ENCODE results near the gene RTN1. TPM values are rescaled to one million over a fixed set of nuclear protein-coding genes. Genes with fewer than 3 reads are reported as not detected.
A peak's percentile ranks its signal among the peaks of the same experiment; 100 is the strongest.

RTN1 gene
- total RNA-seq: 0.78 and 1.5 TPM in 2 replicates

- no peak for DNase-seq (ENCODE audit: low read depth, low spot score)
These were observed at the start of gene RTN1 for GRCh38 chr14:59870277-59871165. Gene RTN1, minus strand, starts transcription at chr14:59870776. Its CDS starts 146 bp downstream, at chr14:59870630.

- no peak for DNase-seq (ENCODE audit: low read depth, low spot score)
These were observed 49.8 kb upstream of the RTN1 start for GRCh38 chr14:59920378-59920683.

- DNase-seq (ENCODE audit: low read depth, low spot score): no peak
These were observed 49.2 kb upstream of the RTN1 start, which contains the start of gene LRRC9 for GRCh38 chr14:59919570-59920377. Gene LRRC9, plus strand, starts transcription at chr14:59920144.

DNA sequence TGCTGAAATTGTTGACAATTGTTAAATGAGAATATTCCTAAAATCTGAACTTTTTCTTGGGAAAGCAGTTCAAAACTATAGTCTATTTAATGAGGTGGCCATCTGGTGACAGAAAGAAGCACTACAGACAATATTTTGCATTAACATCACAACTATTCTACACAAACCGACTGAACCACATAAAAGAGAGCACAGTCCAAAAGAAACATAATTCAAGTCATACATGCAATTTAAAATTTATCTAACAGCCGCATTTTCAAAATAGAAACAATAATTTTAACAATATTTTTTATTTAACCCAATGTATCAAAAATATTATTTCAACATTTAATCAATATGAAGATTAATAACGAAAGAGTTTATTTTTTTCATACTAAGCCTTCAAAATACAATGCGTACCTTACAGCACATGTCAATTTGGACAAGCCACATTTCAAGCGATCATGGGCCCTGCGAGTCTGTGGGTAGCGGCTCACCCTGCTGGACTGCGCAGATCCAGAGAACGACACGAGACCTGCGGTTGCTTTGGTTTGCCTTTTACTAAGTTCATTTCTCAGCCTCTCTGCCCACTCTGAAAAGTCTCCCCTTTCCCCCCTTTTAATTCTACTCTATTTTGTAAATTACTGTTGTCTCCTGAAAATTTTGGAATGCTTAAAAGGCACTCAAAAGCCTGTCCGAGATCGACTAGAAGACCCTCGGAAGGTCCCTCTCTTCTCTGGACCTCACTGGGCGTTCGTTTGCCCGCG is 48.4 kb upstream of the RTN1 start:
- no peak for DNase-seq (ENCODE audit: low read depth, low spot score)

DNA sequence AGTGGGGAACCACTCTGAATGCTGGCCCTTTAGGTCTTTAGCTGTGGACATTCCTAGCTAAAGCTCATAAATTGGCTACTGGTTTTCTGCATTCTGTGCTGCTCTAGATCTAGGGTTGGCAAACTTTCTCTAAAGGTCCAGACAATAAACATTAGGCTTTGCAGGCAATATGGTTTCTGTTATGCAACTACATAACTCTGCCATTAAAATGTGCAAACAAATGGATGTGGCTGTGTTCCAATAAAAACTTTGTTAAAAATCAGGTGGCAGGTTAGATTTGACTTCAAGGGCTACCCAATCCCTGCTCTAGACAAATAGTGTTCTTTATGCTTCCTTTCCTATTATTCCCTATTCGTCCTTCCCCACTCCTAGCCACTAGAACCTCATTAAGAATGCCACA is 42.6 kb upstream of the RTN1 start:
- no peak for DNase-seq (ENCODE audit: low read depth, low spot score)

GRCh38 chr14:59912443-59912842 is 41.9 kb upstream of the RTN1 start:
- no peak for DNase-seq (ENCODE audit: low read depth, low spot score)

DNA sequence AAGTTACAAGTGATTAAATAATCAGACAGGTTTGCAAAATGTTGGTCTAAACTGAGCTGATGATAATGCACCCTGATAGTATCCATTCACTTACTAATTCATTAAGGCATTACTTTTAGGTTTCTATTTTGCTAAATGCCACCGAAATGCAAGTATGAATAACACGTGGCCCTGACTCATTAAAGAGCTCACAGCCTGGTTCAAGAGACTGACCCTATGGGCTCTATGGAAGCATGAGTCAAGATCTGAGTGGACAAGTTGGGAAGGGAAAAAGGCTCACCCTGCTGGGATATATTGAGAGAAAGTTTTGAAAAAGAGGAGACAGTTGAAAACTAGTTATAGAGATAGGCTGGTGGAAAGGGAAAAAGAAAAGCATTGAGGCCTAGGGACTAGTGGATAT is 34.6 kb upstream of the RTN1 start:
- DNase-seq (ENCODE audit: low read depth, low spot score): no peak

DNA sequence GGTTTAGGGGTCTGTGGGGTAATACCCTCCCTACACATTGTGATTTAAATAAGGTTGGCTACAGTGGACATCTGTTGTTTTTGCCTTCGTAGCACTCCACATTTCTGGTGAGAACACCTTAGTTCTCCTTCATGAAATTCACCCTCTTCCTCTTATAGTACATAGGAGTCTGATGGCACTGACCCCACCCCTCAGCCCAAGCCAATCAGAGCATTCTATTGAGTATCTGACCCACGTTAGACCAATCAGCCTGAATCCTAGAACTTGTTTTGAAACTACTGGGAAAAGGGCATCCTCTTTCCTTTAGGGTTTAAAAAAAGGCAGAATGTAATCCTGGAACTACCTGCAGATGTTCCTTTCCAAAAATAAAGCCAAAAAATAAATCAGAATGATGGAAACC is 33.6 kb upstream of the RTN1 start:
- no peak for DNase-seq (ENCODE audit: low read depth, low spot score)

- DNase-seq (ENCODE audit: low read depth, low spot score): no peak
These were observed 30.0 kb upstream of the RTN1 start for GRCh38 chr14:59900556-59900955.

DNA sequence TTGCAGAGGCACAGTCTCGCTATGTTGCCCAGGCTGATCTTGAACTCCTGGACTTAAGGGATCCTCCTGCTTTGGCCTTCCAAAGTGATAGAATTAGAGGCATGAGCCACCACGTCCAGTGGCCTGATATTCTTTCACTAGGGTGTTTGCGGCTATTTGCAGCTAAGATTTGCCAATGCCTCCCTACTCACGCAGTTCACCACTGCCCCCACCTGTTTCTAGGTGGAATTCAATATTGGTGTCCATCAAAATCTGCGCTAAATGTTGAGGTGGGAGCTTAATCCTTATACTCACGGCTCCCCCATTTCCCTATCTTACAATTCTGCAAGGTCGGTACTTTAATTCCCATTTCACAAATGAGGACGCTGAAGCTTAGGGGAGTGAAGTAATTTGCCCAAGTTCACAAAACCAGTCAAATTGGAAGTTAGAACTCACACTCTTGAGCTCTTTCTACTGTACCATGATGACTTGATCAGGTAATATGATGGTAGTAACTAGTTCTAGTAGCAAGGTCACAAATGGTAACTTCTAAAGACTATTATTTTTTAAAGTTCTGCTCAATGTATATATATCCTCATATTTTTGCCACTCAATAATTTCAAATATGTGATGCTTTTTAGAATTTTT is 27.3 kb upstream of the RTN1 start:
- peak; percentile 24 for DNase-seq (ENCODE audit: low read depth, low spot score)

DNA sequence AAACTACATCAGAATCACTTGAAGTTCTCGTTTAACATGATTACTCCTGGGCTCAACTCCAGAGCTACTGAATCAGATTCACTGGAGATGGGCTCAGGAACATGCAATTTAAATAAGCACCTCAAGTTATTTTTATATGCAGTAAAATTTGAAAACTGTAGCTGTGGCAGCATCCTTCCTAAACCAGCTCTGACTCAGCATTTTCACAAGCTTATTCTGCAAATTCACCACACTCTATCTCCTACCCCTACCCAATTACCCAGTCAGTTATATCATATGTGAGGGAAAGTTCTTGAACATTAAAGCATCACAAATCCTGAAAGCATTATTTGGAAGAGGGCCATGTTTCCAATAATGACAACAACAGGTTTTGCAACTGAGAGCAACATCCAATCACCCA is 25.1 kb upstream of the RTN1 start:
- DNase-seq (ENCODE audit: low read depth, low spot score): no peak

DNA sequence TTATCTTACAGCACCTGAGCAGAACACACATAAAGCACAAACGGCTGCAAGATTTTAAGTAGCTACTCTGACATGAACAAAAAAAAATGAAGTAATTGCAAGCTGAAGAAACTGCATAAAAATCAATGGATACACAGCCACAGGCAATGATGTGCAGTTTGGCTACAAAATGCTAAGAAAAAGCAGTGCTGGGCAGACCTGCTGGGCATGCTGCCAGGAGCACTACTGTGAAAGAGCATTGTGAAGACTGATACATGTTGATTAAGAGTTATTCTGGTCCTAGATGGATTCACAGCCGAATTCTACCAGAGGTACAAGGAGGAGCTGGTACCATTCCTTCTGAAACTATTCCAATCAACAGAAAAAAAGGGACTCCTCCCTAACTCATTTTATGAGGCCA is 20.1 kb upstream of the RTN1 start:
- no peak for DNase-seq (ENCODE audit: low read depth, low spot score)

- DNase-seq (ENCODE audit: low read depth, low spot score): no peak
These were observed 12.4 kb upstream of the RTN1 start for GRCh38 chr14:59882957-59883356.

DNA sequence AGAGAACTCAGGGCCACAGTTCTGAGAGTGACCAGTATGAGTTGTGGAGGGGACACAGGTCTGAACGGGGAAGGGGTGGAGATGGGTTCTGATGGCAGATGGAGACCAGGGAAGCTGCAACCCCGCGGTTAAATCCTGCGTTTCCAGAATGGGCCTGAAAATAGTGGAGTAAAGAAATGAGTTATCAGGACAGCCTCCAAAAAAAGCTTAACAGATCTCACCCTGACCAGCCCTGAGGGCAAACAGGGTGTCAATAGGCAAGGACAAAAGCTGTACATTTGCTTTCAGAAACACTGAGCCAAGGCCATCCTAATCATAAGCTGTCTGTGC is 555 bp upstream of the RTN1 start:
- no peak for DNase-seq (ENCODE audit: low read depth, low spot score)

- DNase-seq (ENCODE audit: low read depth, low spot score): no peak
These were observed 958 bp downstream of the RTN1 start for GRCh38 chr14:59869381-59870255.

- DNase-seq (ENCODE audit: low read depth, low spot score): no peak
These were observed 2.6 kb downstream of the RTN1 start for GRCh38 chr14:59868021-59868420.

DNA sequence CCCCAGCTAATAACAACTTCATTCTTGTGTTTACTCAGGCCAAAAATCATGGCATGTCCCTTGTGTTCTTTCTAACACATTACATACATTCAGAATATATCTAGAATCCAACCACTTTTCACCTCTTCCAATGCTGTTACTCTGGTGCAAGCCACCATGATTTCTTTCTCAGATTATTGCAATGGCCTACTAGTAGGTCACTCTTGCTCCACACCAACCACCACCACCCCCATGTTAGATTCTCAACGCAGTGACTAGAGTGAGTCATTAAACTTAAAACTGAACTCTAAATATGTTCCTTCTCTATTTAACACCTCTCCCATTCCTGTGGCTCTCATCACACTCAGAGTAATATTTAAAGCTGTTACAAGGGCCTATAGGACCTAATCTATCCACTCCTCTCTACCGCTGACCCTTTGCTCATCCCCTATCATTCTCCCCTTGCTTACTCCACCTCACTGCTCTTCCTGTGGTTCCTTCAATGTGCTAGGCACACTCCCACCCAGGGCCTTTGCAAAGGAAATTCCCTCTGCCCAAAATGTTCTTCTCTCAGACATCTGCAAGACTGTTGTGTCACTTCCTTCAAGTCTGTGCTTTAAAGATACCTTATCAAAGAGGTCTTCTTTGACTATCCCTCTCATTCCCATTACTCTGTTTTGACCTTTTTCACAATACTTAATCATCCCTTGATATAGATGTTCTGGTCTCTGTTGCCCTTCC is 6.6 kb downstream of the RTN1 start:
- DNase-seq (ENCODE audit: low read depth, low spot score): no peak

GRCh38 chr14:59857328-59857727 is 13.2 kb downstream of the RTN1 start:
- no peak for DNase-seq (ENCODE audit: low read depth, low spot score)

DNA sequence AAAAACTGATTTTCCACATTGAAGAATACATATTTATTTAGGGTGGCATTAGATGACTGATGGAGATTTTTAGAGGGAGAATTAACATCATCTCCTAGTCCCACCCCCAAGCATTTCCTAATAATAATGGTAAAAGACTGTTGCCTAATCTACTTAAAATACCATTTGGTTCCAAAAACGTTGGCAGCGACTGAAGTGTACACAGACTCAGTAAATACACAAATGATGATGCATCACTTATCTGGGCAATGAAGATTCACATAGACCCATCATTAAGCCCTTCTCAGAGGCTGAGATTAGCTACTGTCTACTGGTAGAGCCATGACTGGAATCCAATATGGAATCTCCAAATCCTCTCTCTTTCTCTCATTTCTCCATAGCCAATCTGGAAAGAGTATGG is 18.2 kb downstream of the RTN1 start:
- no peak for DNase-seq (ENCODE audit: low read depth, low spot score)

- no peak for DNase-seq (ENCODE audit: low read depth, low spot score)
These were observed 20.1 kb downstream of the RTN1 start for GRCh38 chr14:59850458-59850857.
